ENCODE data around the gene DIO3.
"Not testable (repeated sequence)": the region's sequence is repeated elsewhere in the genome, so short reads cannot be mapped to it uniquely, and the experiment has no call there.

The DIO3 gene

GRCh38 chr14:101558739-101559240 lies 2.5 kb upstream of the DIO3 start:
- DNase-seq (ENCODE audit: low read depth in 1 of 2, low spot score in 1 of 2): no peak

DNA sequence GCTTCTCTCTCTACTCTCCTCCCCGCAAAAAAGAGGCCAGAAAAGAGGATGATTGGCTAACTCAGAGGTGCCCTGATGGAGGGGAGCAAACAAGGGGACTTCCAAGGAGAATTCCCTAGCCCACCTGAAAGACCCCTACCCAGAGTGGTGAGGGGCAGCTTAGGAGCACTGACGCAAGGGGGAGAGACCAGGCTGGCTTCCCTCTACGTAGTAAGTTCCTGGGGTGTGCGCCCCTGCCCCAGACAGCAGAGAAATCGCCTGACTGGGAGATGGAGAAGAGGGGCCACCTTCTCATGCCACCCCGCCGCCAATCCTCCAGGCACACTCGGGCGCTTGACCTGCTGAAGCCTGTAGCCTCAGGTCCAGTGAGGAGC lies 2.1 kb upstream of the DIO3 start:
- DNase-seq (ENCODE audit: low read depth in 1 of 2, low spot score in 1 of 2): no peak

- DNase-seq (ENCODE audit: low read depth in 1 of 2, low spot score in 1 of 2): no peak
These were observed 1.4 kb upstream of the DIO3 start for GRCh38 chr14:101559624-101560533.

GRCh38 chr14:101560534-101561113 lies 671 bp upstream of the DIO3 start:
- DNase-seq (ENCODE audit: low read depth in 1 of 2, low spot score in 1 of 2): no peak

- DNase-seq (ENCODE audit: low read depth in 1 of 2, low spot score in 1 of 2): no peak
These were observed 699 bp downstream of the DIO3 start for GRCh38 chr14:101561897-101562490.

DNA sequence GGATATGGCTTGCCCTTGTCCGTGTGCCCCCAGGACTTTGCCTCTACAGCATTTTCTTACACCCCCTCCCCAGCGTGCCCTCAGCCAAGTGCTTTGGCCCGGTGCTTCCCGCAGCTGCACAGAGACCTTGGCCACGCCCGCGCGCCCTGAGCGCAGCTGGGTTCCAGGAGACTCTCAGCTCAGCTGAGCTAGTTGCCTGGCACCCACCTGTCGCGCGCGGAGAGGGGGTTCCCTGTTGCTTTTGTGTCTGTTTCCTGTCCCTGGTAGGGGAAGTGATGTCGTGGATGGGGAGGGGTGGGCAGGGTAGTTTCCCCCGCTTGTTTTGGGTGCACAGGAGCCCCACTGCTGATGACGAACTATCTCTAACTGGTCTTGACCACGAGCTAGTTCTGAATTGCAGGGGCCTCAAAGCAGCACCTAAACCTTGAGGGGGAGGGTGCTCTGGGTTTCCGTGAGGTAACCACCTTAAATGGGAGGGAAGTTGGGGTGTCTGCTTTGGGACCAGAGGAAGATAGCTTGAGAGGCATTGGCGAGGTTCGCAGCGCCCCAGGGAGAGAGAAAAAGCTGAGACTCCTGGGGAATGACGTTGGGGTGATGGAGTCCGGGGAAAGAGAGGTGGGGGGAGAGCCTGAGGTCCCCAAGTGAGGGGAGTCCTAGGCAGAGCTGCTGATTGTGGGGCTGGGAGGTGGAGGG lies 1.5 kb downstream of the DIO3 start:
- no peak for DNase-seq (ENCODE audit: low read depth in 1 of 2, low spot score in 1 of 2)

- DNase-seq (ENCODE audit: low read depth in 1 of 2, low spot score in 1 of 2): no peak
These were observed 2.0 kb downstream of the DIO3 start for GRCh38 chr14:101563352-101563653.

DNA sequence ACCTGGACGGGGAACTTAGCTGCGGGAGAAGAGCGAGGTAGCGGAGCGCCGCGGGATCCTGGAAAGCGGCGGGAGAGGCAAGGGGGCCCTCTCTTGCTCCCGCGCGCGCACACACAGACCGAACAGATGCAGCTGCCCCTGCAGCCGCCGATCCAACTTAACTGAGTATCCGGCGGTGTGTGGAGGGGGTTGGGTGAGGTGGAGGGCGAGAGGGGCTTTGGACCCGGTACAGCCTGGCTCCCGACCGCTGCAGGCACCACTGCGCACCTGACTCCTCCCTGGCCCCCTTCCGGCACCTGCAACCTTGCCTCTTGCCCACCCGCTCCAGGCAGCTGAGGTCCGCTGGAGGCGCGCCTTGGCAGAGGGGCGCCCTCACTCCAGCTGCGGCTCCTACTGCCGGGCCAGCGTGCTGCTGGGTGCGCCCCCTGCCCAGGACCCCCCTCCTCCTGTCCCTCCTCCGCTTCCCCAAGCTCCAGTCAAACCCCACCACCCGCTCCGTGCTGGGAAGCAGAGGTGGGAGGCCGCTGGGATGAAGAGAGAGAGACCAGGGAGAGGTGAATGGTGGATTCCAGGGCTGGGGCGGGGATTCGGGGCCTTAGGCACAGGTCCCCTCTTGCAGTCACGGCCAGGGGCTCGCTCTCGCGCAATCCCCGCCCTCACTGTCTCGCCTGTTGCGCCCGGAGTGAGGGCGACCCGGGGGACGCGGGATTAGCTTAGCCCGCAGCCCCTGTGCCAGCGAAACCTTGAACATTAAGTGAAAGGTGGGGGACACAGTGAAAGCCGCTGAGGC lies 2.6 kb downstream of the DIO3 start:
- no peak for DNase-seq (ENCODE audit: low read depth in 1 of 2, low spot score in 1 of 2)

DNA sequence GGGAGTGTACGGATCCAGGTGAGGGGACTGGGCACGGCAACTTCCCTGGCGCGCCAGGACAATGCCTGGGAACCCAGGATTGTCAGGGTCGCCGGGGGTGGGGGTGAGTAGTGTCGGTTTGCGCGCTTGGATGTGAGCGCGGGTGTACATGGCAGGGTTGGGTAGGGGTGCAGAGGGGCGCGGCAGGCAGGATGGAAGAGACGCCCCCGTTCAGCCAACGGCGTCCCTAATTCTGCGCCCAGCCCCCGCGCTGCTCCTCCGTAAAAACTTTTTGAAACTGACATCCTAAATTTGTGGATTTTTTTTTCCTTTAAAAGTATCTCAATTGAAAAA lies 3.1 kb downstream of the DIO3 start:
- DNase-seq (ENCODE audit: low read depth in 1 of 2, low spot score in 1 of 2): no peak

DNA sequence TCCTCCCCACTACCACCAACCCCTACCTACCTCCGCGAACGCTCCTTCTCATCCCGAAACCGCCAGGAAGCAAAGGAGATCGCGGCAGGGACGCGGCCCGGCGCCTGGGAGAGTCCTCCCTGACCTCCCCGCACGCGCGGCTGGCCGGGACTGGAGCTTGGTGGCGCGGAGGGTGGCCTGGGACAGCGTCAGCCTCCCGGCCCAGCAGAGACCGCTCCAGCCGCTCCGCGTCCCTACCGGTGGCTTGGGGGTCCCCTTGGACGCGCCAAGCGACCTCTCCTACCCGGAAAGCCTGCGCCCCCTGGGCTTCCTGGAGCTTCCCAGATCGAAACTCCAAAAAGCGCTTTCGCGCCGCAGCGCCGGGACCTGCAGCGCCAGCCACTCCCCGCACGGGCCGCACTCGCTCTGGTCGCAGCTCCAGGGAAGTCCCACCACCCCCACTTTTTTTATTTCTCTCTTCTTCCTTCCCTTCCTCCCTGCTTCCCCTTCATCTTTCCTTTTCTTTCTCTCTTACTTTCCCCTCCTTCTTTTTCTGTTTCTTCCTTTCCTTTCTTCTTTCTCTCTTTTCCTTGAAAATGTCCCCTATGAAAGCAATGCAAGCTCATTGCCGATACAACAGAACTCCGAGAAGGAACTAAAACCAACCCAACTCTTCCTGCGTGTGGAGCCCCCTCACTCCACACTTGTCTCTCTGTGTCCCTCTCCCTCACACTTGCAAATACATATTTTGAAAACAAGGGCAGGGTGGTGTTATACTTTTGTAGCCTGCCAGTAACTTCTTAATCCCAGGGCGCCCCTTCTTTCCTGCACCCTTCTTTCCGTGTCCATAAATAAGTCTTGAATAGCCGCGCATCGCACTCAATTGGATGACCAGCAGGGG lies 3.8 kb downstream of the DIO3 start:
- DNase-seq (ENCODE audit: low read depth in 1 of 2, low spot score in 1 of 2): no peak

GRCh38 chr14:101567252-101567651 lies 6.0 kb downstream of the DIO3 start:
- no peak for DNase-seq (ENCODE audit: low read depth in 1 of 2, low spot score in 1 of 2)

GRCh38 chr14:101571004-101571403 lies 9.7 kb downstream of the DIO3 start:
- DNase-seq (ENCODE audit: low read depth in 1 of 2, low spot score in 1 of 2): no peak

DNA sequence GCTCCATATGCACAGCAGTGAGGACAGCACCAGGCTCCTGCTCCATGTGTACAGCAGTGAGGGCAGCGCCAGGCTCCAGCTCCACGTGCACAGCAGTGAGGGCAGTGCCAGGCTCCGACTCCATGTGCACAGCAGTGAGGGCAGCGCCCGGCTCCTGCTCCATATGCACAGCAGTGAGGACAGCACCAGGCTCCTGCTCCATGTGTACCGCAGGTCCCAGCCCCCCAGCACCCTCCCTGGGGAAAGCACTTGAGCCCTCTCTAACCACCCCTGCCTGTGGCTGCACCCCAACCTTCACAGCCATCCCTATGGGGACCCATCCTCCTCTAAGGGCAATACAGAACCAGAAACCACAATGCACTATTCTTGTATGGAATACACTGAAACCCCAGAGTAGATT lies 11.2 kb downstream of the DIO3 start:
- DNase-seq (ENCODE audit: low read depth in 1 of 2, low spot score in 1 of 2): not testable (repeated sequence)

DNA sequence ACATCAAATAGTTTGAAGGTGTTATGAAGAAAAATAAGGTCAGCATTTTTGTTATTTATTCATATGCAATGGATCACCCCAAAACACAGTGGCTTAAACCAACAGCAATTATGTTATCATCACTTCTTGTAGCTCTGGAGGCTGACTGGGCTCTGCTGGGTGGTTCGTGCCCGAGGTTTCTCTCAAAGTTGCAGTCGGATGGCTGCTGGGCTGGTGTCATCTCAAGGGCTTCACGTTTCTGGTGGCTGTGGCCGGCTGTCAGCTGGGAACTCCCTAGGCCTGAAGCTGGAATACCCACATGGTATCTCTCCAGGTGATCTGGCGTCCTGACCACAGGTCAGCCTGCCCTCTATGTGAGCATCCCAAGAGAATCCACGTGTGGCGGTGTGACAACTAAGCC lies 12.0 kb downstream of the DIO3 start:
- no peak for DNase-seq (ENCODE audit: low read depth in 1 of 2, low spot score in 1 of 2)

DNA sequence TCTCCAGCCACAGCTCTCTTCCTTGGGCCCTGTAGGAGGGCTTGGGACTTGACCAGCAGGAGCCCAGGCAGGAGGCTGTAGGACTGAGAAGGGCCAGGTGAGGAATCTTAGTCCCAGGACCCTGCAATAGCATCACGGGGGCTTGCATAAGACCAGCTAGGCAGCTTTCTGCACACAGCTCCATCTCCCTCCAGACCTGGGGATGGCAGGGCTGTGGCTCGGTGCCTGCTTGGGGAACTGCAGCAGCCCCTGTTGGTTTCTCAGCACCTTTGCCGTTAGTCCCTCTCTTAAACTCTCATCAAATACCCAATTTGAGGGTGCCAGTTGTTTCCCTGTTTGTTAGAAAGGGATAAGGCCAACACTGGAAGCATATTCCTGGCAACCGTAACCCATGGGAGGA lies 14.3 kb downstream of the DIO3 start:
- DNase-seq (ENCODE audit: low read depth in 1 of 2, low spot score in 1 of 2): no peak

GRCh38 chr14:101577221-101577909 lies 16.1 kb downstream of the DIO3 start:
- no peak for DNase-seq (ENCODE audit: low read depth in 1 of 2, low spot score in 1 of 2)

GRCh38 chr14:101578489-101578888 lies 17.2 kb downstream of the DIO3 start:
- no peak for DNase-seq (ENCODE audit: low read depth in 1 of 2, low spot score in 1 of 2)

DNA sequence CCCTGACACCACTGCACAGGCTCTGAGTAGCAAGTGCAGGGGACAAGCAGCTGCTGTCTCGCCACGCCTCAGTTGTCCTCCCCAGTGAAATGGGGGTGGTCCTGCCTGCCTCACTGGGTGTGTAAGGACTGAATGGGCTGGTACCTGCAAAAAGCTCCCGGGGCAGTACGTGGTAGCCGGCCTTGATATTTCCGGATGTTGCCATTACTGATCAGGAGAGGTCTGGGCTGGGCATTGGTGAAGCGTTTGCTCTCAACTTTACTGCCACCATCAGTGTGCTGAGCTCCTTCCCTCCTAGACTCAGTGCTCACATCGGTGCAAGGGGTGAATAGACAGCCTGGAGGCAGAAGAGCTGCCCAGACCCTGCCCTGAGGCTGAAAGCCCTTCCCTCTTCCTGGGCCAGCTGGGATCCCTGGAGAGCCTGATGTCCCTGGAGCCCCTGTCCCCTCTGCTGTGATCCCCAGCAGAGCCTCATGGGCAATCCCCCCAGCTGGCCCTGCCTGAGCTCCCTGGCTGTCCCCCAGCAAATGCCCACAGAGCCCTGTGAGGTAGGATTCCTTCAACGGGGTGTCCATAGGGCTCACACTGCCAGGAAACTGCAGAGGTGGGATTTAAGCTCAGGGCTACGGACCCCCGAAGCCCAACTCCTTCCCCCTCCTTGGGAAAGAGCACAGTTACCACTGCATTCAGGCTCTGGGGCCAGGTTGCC lies 18.2 kb downstream of the DIO3 start:
- DNase-seq (ENCODE audit: low read depth in 1 of 2, low spot score in 1 of 2): no peak

DNA sequence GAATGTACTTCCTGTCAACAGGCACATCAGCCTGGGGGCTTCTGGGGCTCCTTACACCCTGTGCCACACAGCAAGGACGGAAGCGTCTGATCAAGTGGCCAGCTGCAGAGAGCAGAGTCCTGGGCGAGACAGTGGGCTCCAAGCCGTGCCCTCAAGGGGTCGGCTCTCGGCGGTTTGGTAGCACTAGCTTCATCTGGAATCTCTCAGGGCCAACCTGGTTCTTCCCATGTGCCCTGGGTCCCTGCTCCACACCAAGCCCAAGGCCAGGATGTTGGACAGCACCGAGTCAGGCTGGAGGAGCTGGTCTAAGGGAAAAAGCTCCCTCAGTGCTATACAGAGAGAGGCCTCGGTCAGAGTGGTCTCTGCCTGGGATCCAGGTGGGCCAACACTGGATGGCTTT lies 20.5 kb downstream of the DIO3 start:
- no peak for DNase-seq (ENCODE audit: low read depth in 1 of 2, low spot score in 1 of 2)
